Measurements from ENCODE around the gene CC2D2A.

Gene CC2D2A

GRCh38 chr4:15469402-15470127, at the start of gene CC2D2A:
Gene CC2D2A (plus strand): TSS chr4:15469882. CDS start chr4:15475933, 6,051 bp downstream.
- DNase-seq, result no peak

DNA sequence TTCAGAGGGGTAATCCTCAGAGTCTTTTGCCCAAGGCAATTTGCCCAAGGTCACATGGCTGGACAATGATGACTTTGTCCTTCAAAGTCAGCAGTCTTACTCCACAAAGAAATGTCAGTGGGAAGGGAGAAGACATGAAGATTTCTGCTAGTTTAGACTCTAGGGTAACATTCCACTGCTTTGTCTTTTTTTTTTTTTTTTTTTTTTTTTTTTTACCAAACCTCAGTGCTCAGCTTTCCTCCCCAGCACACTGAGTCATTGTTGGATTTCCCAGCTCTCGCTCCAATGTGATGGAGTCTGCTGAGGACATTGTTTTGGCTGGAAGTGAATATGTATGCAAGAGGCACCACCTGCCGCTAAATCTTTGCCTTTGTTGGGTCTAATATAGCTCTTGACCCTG, 49.0 kb upstream of the CC2D2A start:
- no peak for DNase-seq

DNA sequence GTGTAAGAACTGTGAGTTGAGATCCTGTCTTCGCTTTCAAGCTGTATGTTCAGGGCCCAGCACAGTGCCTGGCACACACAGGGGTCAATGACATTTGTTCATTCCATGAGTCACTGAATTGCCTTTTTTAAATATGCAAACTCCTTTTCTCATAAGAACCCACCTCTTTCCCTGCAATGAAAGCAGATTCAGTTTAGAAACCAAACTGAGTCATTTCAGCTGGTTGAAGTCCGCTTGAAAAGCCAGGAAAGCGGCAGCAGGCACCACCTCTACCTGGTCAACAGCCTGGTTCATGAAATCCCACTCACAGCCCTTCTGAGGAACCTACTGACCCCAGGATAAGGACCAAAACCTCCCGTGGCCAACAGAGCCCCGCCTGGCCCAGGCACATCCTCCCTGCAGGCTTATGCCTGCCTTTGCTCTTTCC, 46.4 kb upstream of the CC2D2A start:
- DNase-seq, result no peak

- DNase-seq, result no peak
Measured at GRCh38 chr4:15425520-15425919, 44.2 kb upstream of the CC2D2A start.

GRCh38 chr4:15427161-15427560, 42.5 kb upstream of the CC2D2A start:
- no peak for DNase-seq

GRCh38 chr4:15427701-15428100, 42.0 kb upstream of the CC2D2A start, which contains the start of gene C1QTNF7:
Gene C1QTNF7 (plus strand): TSS chr4:15428033. CDS start chr4:15435744, 7,711 bp downstream.
- DNase-seq, result no peak

GRCh38 chr4:15428611-15429010, 41.1 kb upstream of the CC2D2A start:
- no peak for DNase-seq

- DNase-seq, result no peak
Measured at GRCh38 chr4:15434091-15434490, 35.6 kb upstream of the CC2D2A start.

DNA sequence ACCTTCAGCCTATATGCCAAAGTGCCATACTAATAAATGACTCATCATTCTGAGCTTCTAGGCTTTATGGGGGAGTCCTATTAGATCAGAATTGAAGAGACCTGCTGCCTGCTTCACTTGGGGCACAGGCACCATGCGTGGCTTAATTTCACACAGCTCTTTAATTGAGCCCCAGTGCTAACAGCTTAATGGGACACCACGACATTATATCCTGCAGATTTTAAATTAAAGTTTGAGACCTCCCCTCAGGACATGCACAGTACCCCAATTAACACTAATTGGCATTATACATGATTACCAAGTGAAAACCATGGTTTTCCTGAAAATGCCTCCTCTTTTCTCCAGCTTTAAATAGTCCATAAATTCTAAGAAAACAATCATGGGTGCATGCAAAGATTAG, 35.0 kb upstream of the CC2D2A start:
- no peak for DNase-seq

GRCh38 chr4:15436513-15436912, 33.2 kb upstream of the CC2D2A start:
- DNase-seq, result peak; percentile 22

GRCh38 chr4:15438939-15439524, 30.6 kb upstream of the CC2D2A start:
- no peak for DNase-seq

DNA sequence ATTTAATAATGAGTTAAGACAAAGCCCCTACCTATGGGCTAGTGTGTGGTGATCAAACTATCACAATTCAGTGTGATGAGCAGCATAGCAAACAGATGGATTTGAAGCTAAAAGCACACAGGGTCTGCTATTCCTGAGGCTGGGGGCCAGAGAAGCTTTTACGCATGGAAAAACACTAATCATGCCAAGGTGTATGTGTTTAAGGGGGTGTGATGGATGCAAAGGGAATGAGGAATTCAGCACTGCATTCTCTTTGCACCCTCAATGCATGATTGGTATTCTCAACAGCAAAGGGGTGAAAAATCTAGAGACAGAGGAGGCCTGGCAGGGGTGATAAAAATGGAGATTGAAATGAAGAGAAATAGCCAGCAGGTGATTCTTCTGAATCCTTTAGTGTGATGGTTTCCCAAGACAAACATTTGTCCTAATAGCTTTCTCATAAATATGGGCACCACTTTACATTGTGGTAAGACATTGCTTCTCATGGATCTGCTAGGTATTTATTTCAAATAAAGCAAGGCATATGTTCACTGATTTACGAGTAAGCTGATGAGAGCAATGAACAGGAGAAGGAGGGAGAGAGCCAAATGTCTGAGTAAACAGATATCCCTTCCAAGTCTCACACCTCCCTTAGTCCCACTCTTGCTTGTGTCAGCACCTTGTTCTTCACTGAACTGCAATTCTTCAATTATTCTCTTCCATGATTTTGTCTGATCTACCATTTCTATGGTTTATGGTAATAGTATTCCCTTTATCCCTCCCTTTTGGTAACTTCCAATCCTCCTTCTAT, 26.1 kb upstream of the CC2D2A start:
- no peak for DNase-seq

GRCh38 chr4:15444276-15444675, 25.4 kb upstream of the CC2D2A start:
- DNase-seq, result no peak

GRCh38 chr4:15444879-15445547, 24.7 kb upstream of the CC2D2A start:
- no peak for DNase-seq

- no peak for DNase-seq
Measured at GRCh38 chr4:15451181-15451865, 18.4 kb upstream of the CC2D2A start.

DNA sequence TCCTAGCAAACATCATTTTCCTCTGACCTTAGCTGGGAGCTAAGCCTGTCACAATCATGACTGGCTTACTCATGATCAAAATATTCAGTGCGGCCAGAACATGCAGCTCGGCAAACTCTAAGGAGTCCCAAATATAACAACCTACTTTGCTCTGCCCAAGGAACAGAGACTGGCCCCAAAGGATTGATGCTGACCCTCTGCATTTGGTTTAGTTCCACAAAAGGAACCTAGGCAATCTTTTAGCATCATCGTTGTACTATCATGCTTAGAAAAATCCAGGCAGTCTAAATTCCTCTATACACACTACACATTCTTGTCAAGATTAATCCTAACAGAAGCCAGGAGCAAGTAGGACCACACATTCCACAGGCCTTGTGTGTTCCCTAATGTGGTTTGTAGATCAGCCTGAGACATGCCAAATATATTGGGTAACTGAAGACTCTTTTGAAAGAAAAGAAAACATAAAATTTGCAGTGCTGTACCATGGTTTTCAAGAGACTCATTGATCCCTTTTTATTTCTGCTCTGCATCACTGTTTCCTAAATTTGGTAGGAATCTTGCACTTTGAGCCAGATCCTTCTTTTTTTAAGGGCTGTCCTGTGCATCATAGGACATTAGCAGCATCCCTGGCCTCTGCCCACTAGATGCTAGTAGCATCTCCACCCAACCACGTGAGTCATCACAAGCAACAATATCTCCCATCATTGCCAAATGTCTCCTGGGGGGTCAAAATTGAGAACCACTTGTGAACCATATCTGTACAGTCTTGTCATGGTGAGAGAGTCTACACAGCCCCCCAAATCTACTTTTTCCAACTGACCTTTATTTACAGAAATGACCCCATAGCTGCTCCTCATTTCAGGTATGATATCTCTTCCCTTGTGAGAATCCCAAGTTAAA, 17.6 kb upstream of the CC2D2A start:
- DNase-seq, result no peak

- DNase-seq, result no peak
Measured at GRCh38 chr4:15455290-15455689, 14.4 kb upstream of the CC2D2A start.

- DNase-seq, result no peak
Measured at GRCh38 chr4:15457406-15458201, 12.1 kb upstream of the CC2D2A start.

GRCh38 chr4:15458616-15459015, 11.1 kb upstream of the CC2D2A start:
- no peak for DNase-seq

DNA sequence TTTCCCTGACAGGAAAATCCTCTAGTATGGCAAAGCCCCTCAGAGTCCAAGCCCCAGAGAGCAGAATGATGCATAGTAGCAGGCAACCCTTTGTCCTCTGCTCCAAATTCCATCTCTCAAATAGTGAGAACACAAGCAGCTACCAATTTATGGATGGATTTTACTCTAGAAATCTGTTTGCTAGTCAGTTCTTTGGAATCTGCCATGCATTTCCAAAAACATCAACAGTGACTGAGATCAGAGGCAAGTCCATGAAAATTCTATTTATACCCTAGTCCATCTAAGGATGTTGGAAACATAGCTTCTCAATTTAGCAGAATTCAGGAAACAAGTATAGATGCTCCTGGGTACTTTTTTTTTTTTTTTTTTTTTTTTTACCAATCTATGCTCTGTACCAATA, 10.0 kb upstream of the CC2D2A start:
- DNase-seq, result no peak

GRCh38 chr4:15466596-15466995, 3.1 kb upstream of the CC2D2A start:
- no peak for DNase-seq

All from NCI-H1092 (cell line).